ENCODE data around the gene PCLO. TPM values are rescaled to one million over a fixed set of nuclear protein-coding genes. Genes with fewer than 3 reads are reported as not detected.
A peak's percentile ranks its signal among the peaks of the same experiment; 100 is the strongest.

Gene PCLO
- total RNA-seq, 1 experiment from 2014 or later = 3.0 TPM

DNA sequence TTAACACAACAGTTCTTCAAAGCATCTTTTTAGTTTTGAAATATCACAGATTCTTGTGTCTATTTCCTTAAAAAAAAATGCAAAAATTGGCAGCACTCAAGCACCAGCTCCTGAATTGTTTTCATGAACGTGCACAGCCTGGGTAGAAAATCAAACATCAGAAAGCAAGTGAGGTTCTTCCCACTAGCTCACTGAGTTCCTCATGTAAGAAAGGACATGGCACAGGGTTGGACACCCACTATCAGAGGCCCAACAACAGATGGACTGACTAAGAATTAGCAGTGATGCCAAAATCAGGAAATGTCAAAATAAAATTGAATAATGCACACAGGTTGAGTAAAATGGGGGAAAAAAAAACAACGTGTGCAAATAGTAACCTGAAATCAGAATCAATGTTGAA, 146.8 kb downstream of the PCLO start:
- no peak for TF ChIP-seq ZNF121 (CRISPR knock-in tag; IDR thresholded peaks at IDR 0.05)
- no peak for TF ChIP-seq MYBL2 (CRISPR knock-in tag; IDR thresholded peaks at IDR 0.05)
- TF ChIP-seq RORB (CRISPR knock-in tag; IDR thresholded peaks at IDR 0.05) = no peak
- TF ChIP-seq TP53 (CRISPR knock-in tag; IDR thresholded peaks at IDR 0.05) = no peak
- TF ChIP-seq, protein P1, sequence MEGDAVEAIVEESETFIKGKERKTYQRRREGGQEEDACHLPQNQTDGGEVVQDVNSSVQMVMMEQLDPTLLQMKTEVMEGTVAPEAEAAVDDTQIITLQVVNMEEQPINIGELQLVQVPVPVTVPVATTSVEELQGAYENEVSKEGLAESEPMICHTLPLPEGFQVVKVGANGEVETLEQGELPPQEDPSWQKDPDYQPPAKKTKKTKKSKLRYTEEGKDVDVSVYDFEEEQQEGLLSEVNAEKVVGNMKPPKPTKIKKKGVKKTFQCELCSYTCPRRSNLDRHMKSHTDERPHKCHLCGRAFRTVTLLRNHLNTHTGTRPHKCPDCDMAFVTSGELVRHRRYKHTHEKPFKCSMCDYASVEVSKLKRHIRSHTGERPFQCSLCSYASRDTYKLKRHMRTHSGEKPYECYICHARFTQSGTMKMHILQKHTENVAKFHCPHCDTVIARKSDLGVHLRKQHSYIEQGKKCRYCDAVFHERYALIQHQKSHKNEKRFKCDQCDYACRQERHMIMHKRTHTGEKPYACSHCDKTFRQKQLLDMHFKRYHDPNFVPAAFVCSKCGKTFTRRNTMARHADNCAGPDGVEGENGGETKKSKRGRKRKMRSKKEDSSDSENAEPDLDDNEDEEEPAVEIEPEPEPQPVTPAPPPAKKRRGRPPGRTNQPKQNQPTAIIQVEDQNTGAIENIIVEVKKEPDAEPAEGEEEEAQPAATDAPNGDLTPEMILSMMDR (IDR thresholded peaks at IDR 0.05) = no peak
- no peak for TF ChIP-seq ZNF396 (CRISPR knock-in tag; IDR thresholded peaks at IDR 0.05; ENCODE audit: borderline replicate concordance)
- TF ChIP-seq ZNF671 (CRISPR knock-in tag; IDR thresholded peaks at IDR 0.05) = no peak
- no peak for TF ChIP-seq SMAD3 (CRISPR knock-in tag; IDR thresholded peaks at IDR 0.05; ENCODE audit: borderline replicate concordance)
- TF ChIP-seq, protein P2, sequence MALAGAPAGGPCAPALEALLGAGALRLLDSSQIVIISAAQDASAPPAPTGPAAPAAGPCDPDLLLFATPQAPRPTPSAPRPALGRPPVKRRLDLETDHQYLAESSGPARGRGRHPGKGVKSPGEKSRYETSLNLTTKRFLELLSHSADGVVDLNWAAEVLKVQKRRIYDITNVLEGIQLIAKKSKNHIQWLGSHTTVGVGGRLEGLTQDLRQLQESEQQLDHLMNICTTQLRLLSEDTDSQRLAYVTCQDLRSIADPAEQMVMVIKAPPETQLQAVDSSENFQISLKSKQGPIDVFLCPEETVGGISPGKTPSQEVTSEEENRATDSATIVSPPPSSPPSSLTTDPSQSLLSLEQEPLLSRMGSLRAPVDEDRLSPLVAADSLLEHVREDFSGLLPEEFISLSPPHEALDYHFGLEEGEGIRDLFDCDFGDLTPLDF (CRISPR knock-in tag; IDR thresholded peaks at IDR 0.05) = no peak
- no peak for TF ChIP-seq NFYB (CRISPR knock-in tag; conservative IDR thresholded peaks at IDR 0.05; ENCODE audit: low read depth)
- no peak for TF ChIP-seq SMAD4 (CRISPR knock-in tag; IDR thresholded peaks at IDR 0.05)
- TF ChIP-seq SOX15 (CRISPR knock-in tag; IDR thresholded peaks at IDR 0.05) = no peak
- no peak for TF ChIP-seq NFATC4 (CRISPR knock-in tag; IDR thresholded peaks at IDR 0.05)
- TF ChIP-seq, protein P3, sequence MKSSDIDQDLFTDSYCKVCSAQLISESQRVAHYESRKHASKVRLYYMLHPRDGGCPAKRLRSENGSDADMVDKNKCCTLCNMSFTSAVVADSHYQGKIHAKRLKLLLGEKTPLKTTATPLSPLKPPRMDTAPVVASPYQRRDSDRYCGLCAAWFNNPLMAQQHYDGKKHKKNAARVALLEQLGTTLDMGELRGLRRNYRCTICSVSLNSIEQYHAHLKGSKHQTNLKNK (CRISPR knock-in tag; IDR thresholded peaks at IDR 0.05) = no peak
- TF ChIP-seq, protein P4, sequence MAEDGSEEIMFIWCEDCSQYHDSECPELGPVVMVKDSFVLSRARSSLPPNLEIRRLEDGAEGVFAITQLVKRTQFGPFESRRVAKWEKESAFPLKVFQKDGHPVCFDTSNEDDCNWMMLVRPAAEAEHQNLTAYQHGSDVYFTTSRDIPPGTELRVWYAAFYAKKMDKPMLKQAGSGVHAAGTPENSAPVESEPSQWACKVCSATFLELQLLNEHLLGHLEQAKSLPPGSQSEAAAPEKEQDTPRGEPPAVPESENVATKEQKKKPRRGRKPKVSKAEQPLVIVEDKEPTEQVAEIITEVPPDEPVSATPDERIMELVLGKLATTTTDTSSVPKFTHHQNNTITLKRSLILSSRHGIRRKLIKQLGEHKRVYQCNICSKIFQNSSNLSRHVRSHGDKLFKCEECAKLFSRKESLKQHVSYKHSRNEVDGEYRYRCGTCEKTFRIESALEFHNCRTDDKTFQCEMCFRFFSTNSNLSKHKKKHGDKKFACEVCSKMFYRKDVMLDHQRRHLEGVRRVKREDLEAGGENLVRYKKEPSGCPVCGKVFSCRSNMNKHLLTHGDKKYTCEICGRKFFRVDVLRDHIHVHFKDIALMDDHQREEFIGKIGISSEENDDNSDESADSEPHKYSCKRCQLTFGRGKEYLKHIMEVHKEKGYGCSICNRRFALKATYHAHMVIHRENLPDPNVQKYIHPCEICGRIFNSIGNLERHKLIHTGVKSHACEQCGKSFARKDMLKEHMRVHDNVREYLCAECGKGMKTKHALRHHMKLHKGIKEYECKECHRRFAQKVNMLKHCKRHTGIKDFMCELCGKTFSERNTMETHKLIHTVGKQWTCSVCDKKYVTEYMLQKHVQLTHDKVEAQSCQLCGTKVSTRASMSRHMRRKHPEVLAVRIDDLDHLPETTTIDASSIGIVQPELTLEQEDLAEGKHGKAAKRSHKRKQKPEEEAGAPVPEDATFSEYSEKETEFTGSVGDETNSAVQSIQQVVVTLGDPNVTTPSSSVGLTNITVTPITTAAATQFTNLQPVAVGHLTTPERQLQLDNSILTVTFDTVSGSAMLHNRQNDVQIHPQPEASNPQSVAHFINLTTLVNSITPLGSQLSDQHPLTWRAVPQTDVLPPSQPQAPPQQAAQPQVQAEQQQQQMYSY (CRISPR knock-in tag; IDR thresholded peaks at IDR 0.05) = no peak
- TF ChIP-seq MXD4 (CRISPR knock-in tag; IDR thresholded peaks at IDR 0.05; ENCODE audit: borderline replicate concordance) = no peak
- ATAC-seq = no peak
- Mint-ChIP-seq H3K9me3 (peaks cover 2% of the 10 kb centered on the region), H3K4me1 (0 out of 2 replicates have a peak, but pooled peaks cover 8% of the 10 kb centered on the region), H3K27me3 (ENCODE audit: low read depth) (no peaks in the 10 kb centered on the region), H3K36me3 (no peaks in the 10 kb centered on the region), H3K27ac (no peak overlapping the region), H3K4me3 (no peak overlapping the region)
- CTCF ChIA-PET = no interaction called here
- DNase-seq (ENCODE audit: low spot score) = no peak
- POLR2A ChIA-PET = no interaction called here

DNA sequence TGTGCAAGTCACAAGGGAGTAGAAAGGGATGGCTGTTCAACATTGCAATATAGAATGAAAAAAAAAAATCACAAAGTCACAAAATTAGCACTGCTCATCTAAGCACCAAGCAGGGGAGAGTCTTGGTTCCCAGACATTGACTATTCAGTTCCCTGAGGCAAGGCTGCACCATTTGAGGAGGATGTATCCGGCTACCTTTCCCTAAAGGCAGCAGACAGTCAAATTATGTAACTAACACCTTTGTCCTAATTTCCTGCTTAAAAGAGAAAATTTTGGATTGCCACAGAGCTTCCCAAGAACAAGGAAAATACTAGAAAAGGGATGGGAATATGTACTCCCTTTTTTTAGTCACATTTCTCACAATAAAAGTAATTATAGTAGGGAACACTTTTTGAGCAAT, 148.1 kb downstream of the PCLO start:
- Mint-ChIP-seq H3K4me3 (no peak overlapping the region), H3K9me3 (no peaks in the 10 kb centered on the region), H3K27me3 (ENCODE audit: low read depth) (no peaks in the 10 kb centered on the region), H3K4me1 (0 out of 2 replicates have a peak, but pooled peaks cover 8% of the 10 kb centered on the region), H3K27ac (0 out of 2 replicates have a peak overlapping the region, but pooled peaks have one; percentile 34), H3K36me3 (no peaks in the 10 kb centered on the region)
- DNase-seq (ENCODE audit: low spot score) = no peak
- ATAC-seq = no peak; the same call in 1 of the 2 replicates
- POLR2A ChIA-PET = no interaction called here
- CTCF ChIA-PET = no interaction called here
- TF ChIP-seq SOX15 (CRISPR knock-in tag; IDR thresholded peaks at IDR 0.05) = no peak
- TF ChIP-seq, protein P5, sequence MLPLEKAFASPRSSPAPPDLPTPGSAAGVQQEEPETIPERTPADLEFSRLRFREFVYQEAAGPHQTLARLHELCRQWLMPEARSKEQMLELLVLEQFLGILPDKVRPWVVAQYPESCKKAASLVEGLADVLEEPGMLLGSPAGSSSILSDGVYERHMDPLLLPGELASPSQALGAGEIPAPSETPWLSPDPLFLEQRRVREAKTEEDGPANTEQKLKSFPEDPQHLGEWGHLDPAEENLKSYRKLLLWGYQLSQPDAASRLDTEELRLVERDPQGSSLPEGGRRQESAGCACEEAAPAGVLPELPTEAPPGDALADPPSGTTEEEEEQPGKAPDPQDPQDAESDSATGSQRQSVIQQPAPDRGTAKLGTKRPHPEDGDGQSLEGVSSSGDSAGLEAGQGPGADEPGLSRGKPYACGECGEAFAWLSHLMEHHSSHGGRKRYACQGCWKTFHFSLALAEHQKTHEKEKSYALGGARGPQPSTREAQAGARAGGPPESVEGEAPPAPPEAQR (CRISPR knock-in tag; IDR thresholded peaks at IDR 0.05) = no peak
- TF ChIP-seq NR2C2 (CRISPR knock-in tag; IDR thresholded peaks at IDR 0.05) = no peak
- no peak for TF ChIP-seq ZNF671 (CRISPR knock-in tag; IDR thresholded peaks at IDR 0.05)
- TF ChIP-seq, protein P6, sequence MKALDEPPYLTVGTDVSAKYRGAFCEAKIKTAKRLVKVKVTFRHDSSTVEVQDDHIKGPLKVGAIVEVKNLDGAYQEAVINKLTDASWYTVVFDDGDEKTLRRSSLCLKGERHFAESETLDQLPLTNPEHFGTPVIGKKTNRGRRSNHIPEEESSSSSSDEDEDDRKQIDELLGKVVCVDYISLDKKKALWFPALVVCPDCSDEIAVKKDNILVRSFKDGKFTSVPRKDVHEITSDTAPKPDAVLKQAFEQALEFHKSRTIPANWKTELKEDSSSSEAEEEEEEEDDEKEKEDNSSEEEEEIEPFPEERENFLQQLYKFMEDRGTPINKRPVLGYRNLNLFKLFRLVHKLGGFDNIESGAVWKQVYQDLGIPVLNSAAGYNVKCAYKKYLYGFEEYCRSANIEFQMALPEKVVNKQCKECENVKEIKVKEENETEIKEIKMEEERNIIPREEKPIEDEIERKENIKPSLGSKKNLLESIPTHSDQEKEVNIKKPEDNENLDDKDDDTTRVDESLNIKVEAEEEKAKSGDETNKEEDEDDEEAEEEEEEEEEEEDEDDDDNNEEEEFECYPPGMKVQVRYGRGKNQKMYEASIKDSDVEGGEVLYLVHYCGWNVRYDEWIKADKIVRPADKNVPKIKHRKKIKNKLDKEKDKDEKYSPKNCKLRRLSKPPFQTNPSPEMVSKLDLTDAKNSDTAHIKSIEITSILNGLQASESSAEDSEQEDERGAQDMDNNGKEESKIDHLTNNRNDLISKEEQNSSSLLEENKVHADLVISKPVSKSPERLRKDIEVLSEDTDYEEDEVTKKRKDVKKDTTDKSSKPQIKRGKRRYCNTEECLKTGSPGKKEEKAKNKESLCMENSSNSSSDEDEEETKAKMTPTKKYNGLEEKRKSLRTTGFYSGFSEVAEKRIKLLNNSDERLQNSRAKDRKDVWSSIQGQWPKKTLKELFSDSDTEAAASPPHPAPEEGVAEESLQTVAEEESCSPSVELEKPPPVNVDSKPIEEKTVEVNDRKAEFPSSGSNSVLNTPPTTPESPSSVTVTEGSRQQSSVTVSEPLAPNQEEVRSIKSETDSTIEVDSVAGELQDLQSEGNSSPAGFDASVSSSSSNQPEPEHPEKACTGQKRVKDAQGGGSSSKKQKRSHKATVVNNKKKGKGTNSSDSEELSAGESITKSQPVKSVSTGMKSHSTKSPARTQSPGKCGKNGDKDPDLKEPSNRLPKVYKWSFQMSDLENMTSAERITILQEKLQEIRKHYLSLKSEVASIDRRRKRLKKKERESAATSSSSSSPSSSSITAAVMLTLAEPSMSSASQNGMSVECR (CRISPR knock-in tag; IDR thresholded peaks at IDR 0.05; ENCODE audit: borderline replicate concordance) = no peak
- TF ChIP-seq, protein P7, sequence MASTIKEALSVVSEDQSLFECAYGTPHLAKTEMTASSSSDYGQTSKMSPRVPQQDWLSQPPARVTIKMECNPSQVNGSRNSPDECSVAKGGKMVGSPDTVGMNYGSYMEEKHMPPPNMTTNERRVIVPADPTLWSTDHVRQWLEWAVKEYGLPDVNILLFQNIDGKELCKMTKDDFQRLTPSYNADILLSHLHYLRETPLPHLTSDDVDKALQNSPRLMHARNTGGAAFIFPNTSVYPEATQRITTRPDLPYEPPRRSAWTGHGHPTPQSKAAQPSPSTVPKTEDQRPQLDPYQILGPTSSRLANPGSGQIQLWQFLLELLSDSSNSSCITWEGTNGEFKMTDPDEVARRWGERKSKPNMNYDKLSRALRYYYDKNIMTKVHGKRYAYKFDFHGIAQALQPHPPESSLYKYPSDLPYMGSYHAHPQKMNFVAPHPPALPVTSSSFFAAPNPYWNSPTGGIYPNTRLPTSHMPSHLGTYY (CRISPR knock-in tag; IDR thresholded peaks at IDR 0.05) = no peak
- TF ChIP-seq, protein P8, sequence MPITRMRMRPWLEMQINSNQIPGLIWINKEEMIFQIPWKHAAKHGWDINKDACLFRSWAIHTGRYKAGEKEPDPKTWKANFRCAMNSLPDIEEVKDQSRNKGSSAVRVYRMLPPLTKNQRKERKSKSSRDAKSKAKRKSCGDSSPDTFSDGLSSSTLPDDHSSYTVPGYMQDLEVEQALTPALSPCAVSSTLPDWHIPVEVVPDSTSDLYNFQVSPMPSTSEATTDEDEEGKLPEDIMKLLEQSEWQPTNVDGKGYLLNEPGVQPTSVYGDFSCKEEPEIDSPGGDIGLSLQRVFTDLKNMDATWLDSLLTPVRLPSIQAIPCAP (CRISPR knock-in tag; IDR thresholded peaks at IDR 0.05) = no peak

Data from WTC11 (cell line).